A549 (cell line): ENCODE data around the gene CACNA1G. TPM values are rescaled to one million over a fixed set of nuclear protein-coding genes. Genes with fewer than 3 reads are reported as not detected.

ENCODE experiments used
- ATAC-seq, 2 experiments: fragments of 200-7000 bp in 1 of 2; fragments of >200 bp in 1 of 2; cut with Nextera tagmentation in 1 of 2; cut with Tn5 transposase in 1 of 2; 3 replicates each; pipeline versions ENCODE4 v1.8.0 to v1.9.1; 2018 to 2020; ENCODE audit warnings: mild to moderate bottlenecking in 1 of 2, moderate library complexity in 1 of 2
- CTCF ChIA-PET: fragments of 300-600 bp; sonication (Branson Sonifier 250); formaldehyde crosslinking; extraction: SDS; loops from one replicate; lab custom pipeline; 2021; ENCODE audit warnings: antibody characterized with exemption, inconsistent platforms; lab: Yijun Ruan, JAX
- POLR2A ChIA-PET: fragments of 350-600 bp; formaldehyde crosslinking; extraction: SDS; loops from one replicate; lab custom pipeline; 2021; ENCODE audit warnings: antibody characterized with exemption, inconsistent platforms; lab: Yijun Ruan, JAX
- DNase-seq, 2 experiments: peaks; one replicate each; pipeline versions ENCODE4 v3.0.0 to v3.0.0-alpha.2; 2011 to 2016; ENCODE audit warnings: low read depth in 1 of 2, low spot score in 1 of 2
- FAIRE-seq: peaks from 2 replicates; lab custom pipeline; 2011; peaks lifted over from hg19 to GRCh38; lab: Jason Lieb, UNC
- H3K27ac ChIP-seq, 2 experiments: fragments of >200 bp; sonication (Bioruptor Twin); formaldehyde crosslinking; 3 replicates each; pipeline ENCODE4 v1.5.1; 2016 to 2017
- H3K4me1 ChIP-seq: fragments of >200 bp; sonication (Bioruptor Twin); formaldehyde crosslinking; 3 replicates; pipeline ENCODE4 v1.6.1; 2016
- H3K4me2 ChIP-seq: fragments of >200 bp; sonication (Bioruptor Twin); formaldehyde crosslinking; 3 replicates; pipeline ENCODE4 v1.6.1; 2016
- H3K4me3 ChIP-seq: fragments of >200 bp; sonication (Bioruptor Twin); formaldehyde crosslinking; 3 replicates; pipeline ENCODE4 v1.5.1; 2016
- H3K9me3 ChIP-seq: fragments of >200 bp; sonication (Bioruptor Twin); formaldehyde crosslinking; 3 replicates; pipeline ENCODE4 v1.6.1; 2016
- BHLHE40 ChIP-seq: IDR thresholded peaks from 2 replicates; pipeline ENCODE4 v1.6.1; 2012; ENCODE audit warnings: low read depth, low read length, inconsistent platforms
- CHD4 ChIP-seq: fragments of 200-600 bp; sonication (generic); IDR thresholded peaks from 2 replicates; pipeline ENCODE4 v1.6.1; 2016; ENCODE audit warnings: antibody characterized with exemption, mild to moderate bottlenecking, borderline replicate concordance
- CTCF ChIP-seq: fragments of >200 bp; sonication (Bioruptor Twin); formaldehyde crosslinking; IDR thresholded peaks from 3 replicates; pipeline ENCODE4 v1.5.1; 2016
- EP300 ChIP-seq, 2 experiments: fragments of >200 bp; sonication (Bioruptor Twin); formaldehyde crosslinking; IDR thresholded peaks; 2 replicates in 1 of 2; 3 replicates in 1 of 2; pipeline ENCODE4 v1.6.1; 2016 to 2017
- HES2 ChIP-seq: fragments of >200 bp; sonication (Bioruptor Twin); formaldehyde crosslinking; IDR thresholded peaks from 2 replicates; pipeline ENCODE4 v1.6.1; 2016
- MAFK ChIP-seq: fragments of 450-650 bp; IDR thresholded peaks from 2 replicates; pipeline ENCODE4 v1.6.1; 2014; ENCODE audit not compliant: partially characterized antibody
- RNF2 ChIP-seq: fragments of 200-600 bp; sonication (generic); IDR thresholded peaks from 2 replicates; pipeline ENCODE4 v1.6.1; 2016; ENCODE audit warnings: low read depth, mild to moderate bottlenecking, antibody characterized with exemption, moderate library complexity, borderline replicate concordance
- USF2 ChIP-seq: fragments of 450-650 bp; IDR thresholded peaks from 2 replicates; pipeline ENCODE4 v1.6.1; 2014; ENCODE audit warnings: antibody characterized with exemption
- WGBS: methylation state at CpG from one replicate; pipeline ENCODE4 v1.1.6; 2017; ENCODE audit errors: missing lambda C conversion rate; 5-methylcytosine and 5-hydroxymethylcytosine counted together
- polyA plus RNA-seq, 4 experiments: library from polyadenylated mRNA; depleted of rRNA in 3 of 4; stranded (reverse); fragments of >200 nt; fragmentation: RNase III in 1 of 4; extraction: RNeasy Plus Mini Kit Qiagen cat#74134 plus additional on column Dnase treatment in 1 of 4; gene quantifications; 2 replicates in 3 of 4; 3 replicates in 1 of 4; pipeline ENCODE4 v1.2.3, GENCODE V29; 2011 to 2017
- TF ChIP-seq, protein P1 (sequence below): fragments of 150-350 bp; IDR thresholded peaks from 2 replicates; pipeline ENCODE4 v1.6.1; 2014; ENCODE audit warnings: low read depth, mild to moderate bottlenecking, low read length
- TF ChIP-seq, protein P2 (sequence below): fragments of 200-600 bp; sonication (generic); IDR thresholded peaks from 2 replicates; pipeline ENCODE4 v1.6.1; 2016; ENCODE audit warnings: antibody characterized with exemption, mild to moderate bottlenecking, moderate library complexity

CACNA1G gene
- polyA plus RNA-seq, 2 of the 4 experiments (the other 2 are of a cell fraction), result 4.0 to 8.9 TPM

DNA sequence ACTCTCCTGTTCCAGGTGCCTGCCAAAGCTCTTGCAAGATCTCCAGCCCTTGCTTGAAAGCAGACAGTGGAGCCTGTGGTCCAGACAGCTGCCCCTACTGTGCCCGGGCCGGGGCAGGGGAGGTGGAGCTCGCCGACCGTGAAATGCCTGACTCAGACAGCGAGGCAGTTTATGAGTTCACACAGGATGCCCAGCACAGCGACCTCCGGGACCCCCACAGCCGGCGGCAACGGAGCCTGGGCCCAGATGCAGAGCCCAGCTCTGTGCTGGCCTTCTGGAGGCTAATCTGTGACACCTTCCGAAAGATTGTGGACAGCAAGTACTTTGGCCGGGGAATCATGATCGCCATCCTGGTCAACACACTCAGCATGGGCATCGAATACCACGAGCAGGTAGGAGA lies 17.7 kb downstream of the CACNA1G start:
- Histone ChIP-seq H3K4me2 (no peak overlapping the region), H3K27ac (no peak overlapping the region), H3K4me3 (no peak overlapping the region)
- ATAC-seq (no peak), DNase-seq (no peak)
- TF ChIP-seq BHLHE40 (no peak), CHD4 (no peak), MAFK (no peak)
- TF ChIP-seq, all 56 proteins: peak for 0
- no peak for FAIRE-seq
- WGBS, result 87% methylated on average over 16 of the region's 16 CpGs
- CTCF ChIA-PET, result interaction anchor here (0.5 to 3.8 kb wide), 9 partner anchors 14 to 181 kb away, joined by 3 to 13 read pairs (median 4); no protein-coding TSS in a partner anchor
- Histone ChIP-seq H3K9me3 (no peaks in the 10 kb centered on the region), H3K4me1 (no peaks in the 10 kb centered on the region)
- POLR2A ChIA-PET, result no interaction called here

DNA sequence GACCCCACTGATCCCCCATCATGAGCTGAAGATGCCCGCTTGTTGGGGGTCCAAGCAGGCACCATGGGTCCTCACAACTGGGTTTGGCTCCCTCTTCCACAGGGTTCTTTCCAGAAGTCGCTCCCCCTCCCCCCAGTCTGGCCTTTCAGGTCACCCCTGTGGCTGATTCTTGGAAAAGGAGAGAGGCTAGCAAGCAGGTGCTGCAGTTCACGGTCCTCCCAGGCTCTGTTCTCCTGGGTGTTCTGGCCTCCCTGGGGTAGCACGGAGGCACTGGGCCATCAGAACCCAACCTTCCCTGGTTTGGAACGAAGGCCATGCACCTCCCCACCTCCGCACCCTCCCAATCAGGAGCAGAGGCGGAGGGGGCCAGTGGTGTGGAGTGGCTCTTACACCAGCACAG lies 18.9 kb downstream of the CACNA1G start:
- no peaks in the 10 kb centered on the region for H3K4me1 ChIP-seq
- H3K27ac ChIP-seq, result no peak overlapping the region
- TF ChIP-seq CHD4 (no peak), USF2 (no peak), EP300 (IDR thresholded peaks at IDR 0.05) (no peak), RNF2 (no peak), HES2 (no peak), CTCF (no peak)
- TF ChIP-seq, protein P1, sequence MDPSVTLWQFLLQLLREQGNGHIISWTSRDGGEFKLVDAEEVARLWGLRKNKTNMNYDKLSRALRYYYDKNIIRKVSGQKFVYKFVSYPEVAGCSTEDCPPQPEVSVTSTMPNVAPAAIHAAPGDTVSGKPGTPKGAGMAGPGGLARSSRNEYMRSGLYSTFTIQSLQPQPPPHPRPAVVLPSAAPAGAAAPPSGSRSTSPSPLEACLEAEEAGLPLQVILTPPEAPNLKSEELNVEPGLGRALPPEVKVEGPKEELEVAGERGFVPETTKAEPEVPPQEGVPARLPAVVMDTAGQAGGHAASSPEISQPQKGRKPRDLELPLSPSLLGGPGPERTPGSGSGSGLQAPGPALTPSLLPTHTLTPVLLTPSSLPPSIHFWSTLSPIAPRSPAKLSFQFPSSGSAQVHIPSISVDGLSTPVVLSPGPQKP, result no peak
- H3K9me3 ChIP-seq, result no peaks in the 10 kb centered on the region
- ATAC-seq (no peak), FAIRE-seq (no peak), DNase-seq (no peak)
- no peak overlapping the region for H3K4me3 ChIP-seq
- ChIA-PET POLR2A (no interaction called here), CTCF (interaction anchor here (1.1 to 1.3 kb wide), 2 partner anchors 9 to 29 kb away, joined by 4 read pairs; no protein-coding TSS in a partner anchor)
- no peak overlapping the region for H3K4me2 ChIP-seq
- 94% methylated on average over 7 of the region's 7 CpGs for WGBS

DNA sequence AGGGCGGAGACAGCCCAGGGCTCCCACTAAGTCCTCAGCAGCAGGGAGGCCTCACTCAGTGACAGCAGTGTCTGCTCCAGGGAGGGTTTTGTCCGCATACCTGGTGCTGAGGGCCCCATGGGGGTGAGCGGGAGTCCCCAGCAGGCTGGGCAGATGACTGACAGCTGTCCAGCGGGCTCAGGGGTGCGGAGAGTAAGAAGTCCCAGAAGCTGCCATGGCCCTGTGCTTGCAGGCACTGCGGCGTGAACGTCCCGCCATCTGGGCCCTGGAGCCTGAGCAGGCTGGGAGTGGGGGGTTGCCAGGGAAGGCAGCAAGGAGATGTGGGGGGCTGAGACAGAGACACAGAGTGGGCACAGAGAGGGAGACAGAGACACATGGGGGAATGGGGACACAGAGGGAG lies 20.1 kb downstream of the CACNA1G start:
- no peak overlapping the region for H3K4me2 ChIP-seq
- DNase-seq (no peak), ATAC-seq (no peak), FAIRE-seq (no peak)
- CTCF ChIA-PET, result interaction anchor here (0.6 to 2.9 kb wide), 2 partner anchors 30 to 34 kb away, joined by 3 to 8 read pairs; no protein-coding TSS in a partner anchor
- H3K27ac ChIP-seq, result no peak overlapping the region
- TF ChIP-seq, protein P2, sequence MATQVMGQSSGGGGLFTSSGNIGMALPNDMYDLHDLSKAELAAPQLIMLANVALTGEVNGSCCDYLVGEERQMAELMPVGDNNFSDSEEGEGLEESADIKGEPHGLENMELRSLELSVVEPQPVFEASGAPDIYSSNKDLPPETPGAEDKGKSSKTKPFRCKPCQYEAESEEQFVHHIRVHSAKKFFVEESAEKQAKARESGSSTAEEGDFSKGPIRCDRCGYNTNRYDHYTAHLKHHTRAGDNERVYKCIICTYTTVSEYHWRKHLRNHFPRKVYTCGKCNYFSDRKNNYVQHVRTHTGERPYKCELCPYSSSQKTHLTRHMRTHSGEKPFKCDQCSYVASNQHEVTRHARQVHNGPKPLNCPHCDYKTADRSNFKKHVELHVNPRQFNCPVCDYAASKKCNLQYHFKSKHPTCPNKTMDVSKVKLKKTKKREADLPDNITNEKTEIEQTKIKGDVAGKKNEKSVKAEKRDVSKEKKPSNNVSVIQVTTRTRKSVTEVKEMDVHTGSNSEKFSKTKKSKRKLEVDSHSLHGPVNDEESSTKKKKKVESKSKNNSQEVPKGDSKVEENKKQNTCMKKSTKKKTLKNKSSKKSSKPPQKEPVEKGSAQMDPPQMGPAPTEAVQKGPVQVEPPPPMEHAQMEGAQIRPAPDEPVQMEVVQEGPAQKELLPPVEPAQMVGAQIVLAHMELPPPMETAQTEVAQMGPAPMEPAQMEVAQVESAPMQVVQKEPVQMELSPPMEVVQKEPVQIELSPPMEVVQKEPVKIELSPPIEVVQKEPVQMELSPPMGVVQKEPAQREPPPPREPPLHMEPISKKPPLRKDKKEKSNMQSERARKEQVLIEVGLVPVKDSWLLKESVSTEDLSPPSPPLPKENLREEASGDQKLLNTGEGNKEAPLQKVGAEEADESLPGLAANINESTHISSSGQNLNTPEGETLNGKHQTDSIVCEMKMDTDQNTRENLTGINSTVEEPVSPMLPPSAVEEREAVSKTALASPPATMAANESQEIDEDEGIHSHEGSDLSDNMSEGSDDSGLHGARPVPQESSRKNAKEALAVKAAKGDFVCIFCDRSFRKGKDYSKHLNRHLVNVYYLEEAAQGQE, result no peak
- TF ChIP-seq RNF2, result no peak
- no peak for TF ChIP-seq HES2
- 95% methylated on average over 9 of the region's 9 CpGs for WGBS
- H3K9me3 ChIP-seq, result no peaks in the 10 kb centered on the region
- no peak overlapping the region for H3K4me3 ChIP-seq
- POLR2A ChIA-PET, result no interaction called here
- no peaks in the 10 kb centered on the region for H3K4me1 ChIP-seq
